GM21528 (cell line): ENCODE results near the gene ST3GAL2.
"Not testable (repeated sequence)": the region's sequence is repeated elsewhere in the genome, so short reads cannot be mapped to it uniquely, and the experiment has no call there.

Experiments
- ATAC-seq: cut with Tn5 transposase; IDR thresholded peaks from one replicate; pipeline ENCODE4 v1.9.1; 2021; ENCODE audit warnings: mild to moderate bottlenecking, moderate library complexity; ENCODE audit not compliant: unreplicated experiment, low FRiP score

ST3GAL2 gene

GRCh38 chr16:70468776-70469525 is 30.1 kb upstream of the ST3GAL2 start:
- ATAC-seq: no peak

DNA sequence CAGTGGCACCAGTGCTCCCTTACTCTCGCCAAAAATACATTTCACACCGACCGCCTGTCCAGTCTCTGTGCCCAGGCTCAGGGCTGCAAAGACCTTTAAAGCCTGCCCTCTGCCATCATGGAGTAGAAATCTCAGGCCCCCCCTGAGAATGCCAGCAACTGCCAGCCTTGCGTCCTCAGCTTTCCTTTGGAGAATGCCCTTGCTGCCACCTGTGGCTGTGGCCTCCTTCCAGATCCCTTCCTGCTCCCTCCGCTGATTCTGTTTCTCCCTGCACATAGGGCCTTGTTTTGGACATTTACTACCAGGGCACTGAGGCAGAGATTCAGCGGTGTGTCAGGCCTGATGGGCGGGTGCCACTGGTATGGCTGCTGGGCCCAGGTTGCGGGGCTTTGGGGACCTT is 28.7 kb upstream of the ST3GAL2 start:
- no peak for ATAC-seq

DNA sequence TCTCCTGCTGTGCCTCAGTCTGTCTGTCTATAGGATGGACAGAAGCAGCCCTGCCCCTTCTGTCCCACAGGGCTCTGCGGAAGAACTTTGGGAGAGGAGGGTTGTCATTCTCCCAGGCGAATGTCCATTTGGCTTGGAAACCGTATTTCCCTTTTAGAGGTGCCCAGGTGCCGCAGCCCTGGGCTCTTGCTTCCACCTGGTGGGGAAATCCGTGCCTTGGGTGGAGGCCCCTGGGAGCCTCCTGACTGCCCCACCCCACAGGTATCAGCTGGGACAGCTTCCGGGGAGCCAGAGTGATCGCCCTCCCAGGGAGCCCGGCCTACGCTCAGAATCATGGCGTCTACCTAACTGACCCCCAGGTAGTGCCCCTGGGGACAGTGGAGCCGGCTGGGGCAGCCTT is 28.2 kb upstream of the ST3GAL2 start:
- ATAC-seq: no peak

DNA sequence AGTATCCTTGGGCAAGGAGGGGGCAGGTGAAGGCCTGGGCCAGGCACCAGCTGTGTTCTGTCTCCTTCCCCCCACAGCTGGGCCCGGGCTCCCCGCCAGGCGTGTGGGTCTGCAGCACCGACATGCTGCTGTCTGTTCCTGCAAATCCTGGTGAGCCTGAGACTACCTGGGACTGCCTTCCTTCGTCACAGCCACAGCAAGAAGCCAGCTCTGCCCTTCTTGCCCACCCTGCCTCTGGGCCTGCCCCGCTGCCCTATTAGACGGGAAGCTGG is 27.8 kb upstream of the ST3GAL2 start:
- no peak for ATAC-seq

DNA sequence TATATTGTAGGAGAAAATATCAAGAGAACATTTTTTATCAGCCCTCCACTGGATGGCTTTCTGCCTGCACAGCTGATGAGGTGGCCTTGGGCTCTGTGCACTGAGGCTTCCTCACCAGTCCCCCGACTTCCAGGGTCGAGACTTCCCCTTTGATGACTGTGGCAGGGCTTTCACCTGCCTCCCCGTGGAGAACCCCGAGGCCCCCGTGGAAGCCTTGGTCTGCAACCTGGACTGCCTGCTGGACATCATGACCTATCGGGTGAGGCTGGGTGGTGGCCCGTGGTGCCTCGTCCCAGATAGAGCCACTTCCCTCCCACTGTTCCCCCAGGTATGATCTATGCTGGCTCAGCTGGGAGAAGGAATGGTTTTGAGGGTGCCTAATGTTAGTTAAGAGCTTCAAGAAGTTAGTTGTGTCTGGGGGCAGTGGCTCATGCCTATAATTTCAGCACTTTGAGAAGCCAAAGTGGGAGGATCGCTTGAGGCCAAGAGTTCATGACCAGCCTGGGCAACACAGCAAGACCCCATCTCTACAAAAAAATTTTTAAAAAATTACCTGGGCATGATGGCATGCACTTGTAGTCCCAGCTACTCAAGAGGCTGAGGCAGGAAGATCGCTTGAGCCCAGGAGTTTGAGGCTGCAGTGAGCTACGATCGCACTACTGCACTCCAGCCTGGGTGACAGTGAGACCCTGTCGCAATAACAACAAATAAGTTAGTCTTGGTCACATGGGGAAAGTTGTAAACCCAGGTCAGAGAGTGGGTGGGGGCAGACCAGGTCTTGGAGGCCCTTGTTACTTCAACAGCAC is 27.3 kb upstream of the ST3GAL2 start:
- ATAC-seq: no peak

GRCh38 chr16:70463235-70463634 is 24.3 kb upstream of the ST3GAL2 start:
- ATAC-seq: no peak

GRCh38 chr16:70460737-70461261 is 21.9 kb upstream of the ST3GAL2 start:
- no peak for ATAC-seq

- no peak for ATAC-seq
Measured at GRCh38 chr16:70457446-70458166, 18.7 kb upstream of the ST3GAL2 start.

- no peak for ATAC-seq
Measured at GRCh38 chr16:70455910-70456309, 17.0 kb upstream of the ST3GAL2 start.

DNA sequence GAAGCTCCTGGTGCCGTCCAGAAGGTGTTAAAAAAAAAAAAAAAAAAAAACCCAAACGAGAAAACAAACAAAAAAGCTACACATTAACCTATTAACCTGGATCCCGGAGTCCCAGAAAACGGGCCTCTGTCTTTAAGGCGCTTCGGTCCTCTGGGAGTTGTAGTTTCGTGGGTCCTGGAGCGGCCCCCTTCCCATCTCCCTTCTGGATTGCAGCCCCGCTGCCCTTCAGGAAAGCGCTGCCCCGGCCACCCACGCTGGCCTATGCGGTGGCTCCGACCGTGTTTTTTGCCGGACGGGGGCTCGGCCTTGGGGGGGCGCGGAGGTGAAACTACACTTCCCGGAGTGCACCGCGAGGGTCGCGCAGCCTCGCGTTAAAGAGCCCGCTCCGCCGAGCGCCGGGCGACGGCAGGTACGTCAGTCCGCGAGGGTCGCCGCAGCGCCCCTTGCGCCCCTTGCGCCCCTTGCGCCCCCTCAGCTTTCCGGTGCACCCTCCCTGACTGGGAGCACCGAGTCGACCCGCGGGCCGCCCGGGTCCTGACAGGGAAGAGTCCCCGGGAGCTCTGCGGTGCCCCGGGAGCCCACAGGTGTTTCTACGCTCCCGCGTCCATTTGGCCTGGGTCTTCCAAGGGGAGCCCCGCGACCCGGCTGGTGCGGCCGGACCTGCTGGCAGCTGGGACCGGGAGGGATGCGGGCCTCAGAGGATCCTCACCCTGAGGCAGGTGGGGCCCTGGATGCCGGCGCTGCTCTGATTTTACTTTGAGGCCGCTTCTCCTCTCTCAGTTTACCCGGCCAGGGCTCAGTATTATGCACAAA is 15.5 kb upstream of the ST3GAL2 start, which contains the start of gene FCSK:
Gene FCSK (plus strand): TSS at position 374 of the 813 bp plus-strand sequence. CDS start 8,596 bp downstream, outside the sequence.
- ATAC-seq: peak; percentile 85

DNA sequence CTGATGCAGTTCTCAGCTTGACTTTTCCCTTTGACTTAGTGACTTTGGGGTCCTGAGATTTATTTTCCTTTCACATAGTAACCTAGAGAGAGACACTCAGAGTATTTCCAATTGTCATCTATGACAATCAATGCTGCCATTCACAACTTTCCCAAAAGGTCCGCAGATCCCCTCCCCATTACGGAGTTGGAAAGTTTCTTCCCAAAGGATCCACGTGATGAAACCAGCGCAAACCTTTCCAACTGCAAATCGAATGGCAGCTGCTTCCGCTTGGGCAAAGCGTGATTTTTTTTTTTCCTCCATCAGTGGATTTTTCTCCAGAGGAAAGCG is 15.0 kb upstream of the ST3GAL2 start:
- no peak for ATAC-seq

- no peak for ATAC-seq
Measured at GRCh38 chr16:70453117-70453891, 14.4 kb upstream of the ST3GAL2 start.

- ATAC-seq: not testable (repeated sequence)
Measured at GRCh38 chr16:70451004-70451340, 12.1 kb upstream of the ST3GAL2 start.

GRCh38 chr16:70450142-70451003 is 11.5 kb upstream of the ST3GAL2 start:
- not testable (repeated sequence) for ATAC-seq

GRCh38 chr16:70448075-70448474 is 9.2 kb upstream of the ST3GAL2 start:
- ATAC-seq: no peak

DNA sequence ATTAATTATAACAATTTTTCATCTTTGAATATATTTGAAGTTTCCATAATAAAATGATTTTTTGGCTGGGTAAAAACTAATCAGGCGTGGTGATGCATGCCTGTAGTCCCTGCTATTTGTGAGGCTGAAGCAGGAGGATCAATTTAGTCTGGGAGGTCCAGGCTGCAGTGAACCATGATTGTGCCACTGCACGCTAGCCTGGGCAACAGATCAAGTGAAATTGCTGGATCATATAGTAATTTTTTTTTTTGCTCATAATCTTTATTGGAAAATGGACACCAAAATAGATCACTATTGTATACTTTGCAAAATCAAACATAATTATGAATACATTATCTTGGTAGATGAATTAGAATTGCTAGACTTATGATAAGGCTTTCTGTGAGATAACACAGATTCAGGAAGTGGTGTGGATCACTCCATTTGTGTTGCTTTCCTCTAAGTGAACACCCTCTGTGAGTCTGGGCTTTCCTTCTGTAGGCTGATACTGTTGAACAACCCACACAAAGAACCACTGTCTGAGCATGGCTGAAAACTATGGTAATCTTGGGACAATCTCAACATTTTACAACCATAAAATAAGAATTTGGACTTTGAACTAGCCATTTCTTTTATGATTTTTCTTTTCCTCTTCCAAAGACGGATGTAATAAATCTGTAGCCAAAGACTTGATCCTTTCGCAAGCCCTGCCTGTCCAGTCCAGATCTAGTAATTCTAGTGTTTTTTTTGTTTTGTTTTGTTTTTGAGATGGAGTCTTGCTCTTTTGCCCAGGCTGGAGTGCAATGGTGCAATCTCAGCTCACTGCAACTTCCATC is 5.6 kb upstream of the ST3GAL2 start:
- no peak for ATAC-seq

- no peak for ATAC-seq
Measured at GRCh38 chr16:70442344-70442743, 3.4 kb upstream of the ST3GAL2 start.

- no peak for ATAC-seq
Measured at GRCh38 chr16:70441406-70441990, 2.6 kb upstream of the ST3GAL2 start.
